ENCODE results near the gene CDCA5.

CDCA5 gene

DNA sequence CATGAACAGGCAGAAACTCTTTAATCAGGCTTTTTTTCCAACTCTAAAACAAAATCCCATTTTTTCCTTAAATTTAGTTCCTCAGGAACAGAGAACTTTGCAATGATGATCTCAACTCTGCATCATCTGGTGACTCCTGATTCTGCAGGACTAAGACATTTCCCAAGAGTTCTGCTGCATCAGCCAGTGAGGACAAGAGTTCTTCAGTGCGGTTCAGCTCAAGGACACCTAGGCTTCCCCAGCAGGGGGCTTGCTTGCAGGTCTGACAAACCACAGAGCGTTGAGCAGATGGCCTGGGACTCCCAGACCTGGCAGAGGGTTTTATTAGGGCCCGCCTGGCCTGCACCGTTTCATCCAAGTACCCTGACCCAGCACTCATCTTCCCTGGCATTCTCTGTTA lies 6.4 kb downstream of the CDCA5 start:
- in situ Hi-C loops (cut with HindIII; ENCODE audit: low sequenced_read_pairs) = no loop called here

DNA sequence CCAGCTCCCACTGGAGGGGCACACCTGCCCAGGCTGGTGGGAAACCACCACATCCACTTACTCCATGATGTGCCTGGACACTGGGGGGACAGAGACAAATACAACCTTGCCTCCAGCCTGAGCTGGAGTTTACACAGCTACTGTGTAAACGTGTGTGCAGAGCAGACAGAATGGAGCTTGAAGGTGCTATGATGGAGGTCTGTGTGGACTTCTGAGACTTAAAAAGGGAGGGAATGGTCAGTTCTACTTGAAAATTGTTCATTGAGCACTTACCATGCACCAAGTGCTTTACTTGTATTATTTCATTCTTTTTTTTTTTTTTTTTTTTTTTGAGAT lies 11.2 kb downstream of the CDCA5 start:
- in situ Hi-C loops (cut with HindIII; ENCODE audit: low sequenced_read_pairs) = no loop called here

GRCh38 chr11:65071907-65072630 lies 11.8 kb downstream of the CDCA5 start:
- in situ Hi-C loops (cut with HindIII; ENCODE audit: low sequenced_read_pairs) = no loop called here

DNA sequence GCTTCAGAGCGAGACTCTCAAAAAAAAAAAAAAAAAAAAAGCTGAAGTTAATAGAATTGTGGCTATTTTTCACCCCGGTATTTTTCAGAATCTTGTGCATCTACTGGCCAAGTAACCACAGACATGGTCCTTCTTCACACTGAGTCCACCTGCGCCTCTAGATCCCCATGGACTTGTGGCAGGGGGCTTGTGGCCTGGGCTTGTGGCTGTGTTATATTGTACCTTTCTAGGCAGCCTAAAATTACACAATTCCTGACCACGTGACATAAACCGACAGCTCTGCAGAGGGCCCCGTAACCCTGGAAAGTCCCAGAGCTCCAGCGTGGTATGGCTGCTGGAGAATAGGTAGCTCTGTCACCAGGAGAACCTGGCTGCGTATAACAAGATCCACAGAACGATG lies 14.6 kb downstream of the CDCA5 start:
- in situ Hi-C loops (cut with HindIII; ENCODE audit: low sequenced_read_pairs) = no loop called here

GRCh38 chr11:65067446-65067845 lies 16.4 kb downstream of the CDCA5 start:
- in situ Hi-C loops (cut with HindIII; ENCODE audit: low sequenced_read_pairs) = no loop called here

GRCh38 chr11:65066805-65067291 lies 17.0 kb downstream of the CDCA5 start:
- in situ Hi-C loops (cut with HindIII; ENCODE audit: low sequenced_read_pairs) = no loop called here

GRCh38 chr11:65066315-65066714 lies 17.5 kb downstream of the CDCA5 start:
- in situ Hi-C loops (cut with HindIII; ENCODE audit: low sequenced_read_pairs) = no loop called here

GRCh38 chr11:65065851-65066250 lies 18.0 kb downstream of the CDCA5 start:
- in situ Hi-C loops (cut with HindIII; ENCODE audit: low sequenced_read_pairs) = no loop called here

DNA sequence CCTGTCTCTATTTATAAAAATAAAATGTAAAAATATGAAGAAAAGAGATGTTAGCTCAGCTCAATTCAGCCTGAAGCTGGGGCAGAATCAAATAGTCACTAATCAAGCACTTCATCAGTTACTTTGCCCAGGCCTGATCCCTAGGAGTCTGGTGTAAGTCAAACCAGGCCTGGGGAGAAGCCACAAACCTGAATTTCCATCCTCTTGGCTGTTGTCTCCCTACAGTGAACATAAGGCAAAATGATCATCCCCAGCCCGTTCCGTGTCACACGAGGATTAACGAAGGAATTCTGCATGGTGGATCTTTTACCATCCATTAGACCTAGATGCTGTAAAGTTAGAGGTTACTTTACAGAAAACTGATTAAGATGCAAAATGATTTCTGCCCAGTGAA lies 19.0 kb downstream of the CDCA5 start:
- in situ Hi-C loops (cut with HindIII; ENCODE audit: low sequenced_read_pairs) = no loop called here

DNA sequence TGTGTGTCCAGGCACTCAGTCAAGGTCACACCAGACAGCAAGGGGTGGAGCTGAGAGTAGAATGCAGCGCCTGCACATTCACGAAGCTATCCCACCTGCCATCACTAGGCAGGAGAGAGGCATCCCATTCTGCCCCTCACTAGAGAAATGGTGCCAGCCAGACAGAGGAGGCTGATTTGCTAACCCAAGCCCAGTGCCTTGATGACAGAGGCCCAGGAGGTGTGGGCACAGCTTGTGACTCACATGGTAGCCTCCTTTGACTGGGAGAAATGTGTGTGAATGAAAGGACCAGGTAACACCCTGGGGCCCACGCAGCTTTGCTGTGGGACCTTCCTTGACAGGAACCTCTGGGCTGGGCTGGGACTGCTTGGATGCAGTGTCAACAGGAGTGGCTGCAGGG lies 20.3 kb downstream of the CDCA5 start:
- in situ Hi-C loops (cut with HindIII; ENCODE audit: low sequenced_read_pairs) = no loop called here

GRCh38 chr11:65060913-65061408 lies 22.9 kb downstream of the CDCA5 start:
- in situ Hi-C loops (cut with HindIII; ENCODE audit: low sequenced_read_pairs) = no loop called here

DNA sequence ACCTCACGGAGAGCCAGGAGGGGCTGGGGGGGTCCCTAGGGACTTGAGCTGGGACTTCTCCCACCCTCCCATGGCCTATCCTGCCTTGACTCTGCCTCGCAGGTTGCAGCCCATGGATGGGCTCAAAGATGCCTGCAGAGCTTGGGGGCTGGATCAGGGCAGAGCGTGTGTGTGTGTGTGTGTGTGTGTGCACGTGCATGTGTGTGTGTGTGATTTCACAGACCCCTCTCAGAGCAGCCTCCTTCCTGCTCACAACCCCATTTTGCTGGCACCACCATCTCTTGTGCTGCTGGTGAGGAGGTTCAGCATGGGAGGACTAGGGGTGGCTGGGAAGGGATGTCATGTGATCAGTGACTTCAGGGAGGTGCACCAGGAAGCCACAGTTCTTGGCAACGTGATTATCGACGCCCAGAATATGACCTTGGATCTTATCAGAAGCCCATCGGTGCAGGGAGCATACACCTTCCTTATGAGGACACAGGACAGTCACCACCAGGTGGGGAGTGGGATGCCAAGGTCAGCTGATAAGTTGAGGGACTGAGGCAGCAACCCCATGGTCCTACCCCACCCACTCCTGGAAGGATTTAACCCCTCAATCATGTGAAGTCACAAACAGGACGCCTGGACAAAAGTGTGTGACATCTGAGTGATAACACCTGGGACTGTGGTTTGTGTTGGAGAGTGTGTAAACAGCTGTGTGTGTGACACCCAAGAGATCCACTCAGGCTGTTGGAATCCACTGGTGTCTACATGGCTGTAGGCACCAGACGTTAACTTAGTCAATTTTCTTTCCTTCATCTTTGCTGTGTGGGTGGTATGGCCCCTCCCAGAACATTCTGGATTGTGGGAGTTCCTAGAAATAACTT lies 23.6 kb downstream of the CDCA5 start:
- in situ Hi-C loops (cut with HindIII; ENCODE audit: low sequenced_read_pairs) = no loop called here

DNA sequence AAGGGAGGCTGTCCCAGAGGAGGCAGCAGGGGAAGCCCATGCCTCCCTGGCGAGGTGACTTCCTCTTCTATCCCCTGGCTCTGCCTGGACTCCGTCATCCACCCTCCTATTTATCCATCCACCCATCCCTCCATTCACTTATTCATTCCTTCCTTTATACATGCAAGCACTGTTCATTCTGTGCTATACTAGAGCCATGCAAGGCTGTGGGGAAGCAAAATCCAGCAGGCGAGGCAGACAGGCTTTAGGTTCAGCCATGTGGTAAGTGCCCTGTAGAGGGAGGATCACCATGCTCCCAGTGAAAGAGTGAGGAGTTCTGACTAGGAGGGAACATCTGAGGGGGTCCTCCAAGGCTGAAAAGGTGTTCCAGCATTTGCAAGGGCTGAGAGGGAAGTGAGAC lies 24.3 kb downstream of the CDCA5 start:
- in situ Hi-C loops (cut with HindIII; ENCODE audit: low sequenced_read_pairs) = no loop called here

DNA sequence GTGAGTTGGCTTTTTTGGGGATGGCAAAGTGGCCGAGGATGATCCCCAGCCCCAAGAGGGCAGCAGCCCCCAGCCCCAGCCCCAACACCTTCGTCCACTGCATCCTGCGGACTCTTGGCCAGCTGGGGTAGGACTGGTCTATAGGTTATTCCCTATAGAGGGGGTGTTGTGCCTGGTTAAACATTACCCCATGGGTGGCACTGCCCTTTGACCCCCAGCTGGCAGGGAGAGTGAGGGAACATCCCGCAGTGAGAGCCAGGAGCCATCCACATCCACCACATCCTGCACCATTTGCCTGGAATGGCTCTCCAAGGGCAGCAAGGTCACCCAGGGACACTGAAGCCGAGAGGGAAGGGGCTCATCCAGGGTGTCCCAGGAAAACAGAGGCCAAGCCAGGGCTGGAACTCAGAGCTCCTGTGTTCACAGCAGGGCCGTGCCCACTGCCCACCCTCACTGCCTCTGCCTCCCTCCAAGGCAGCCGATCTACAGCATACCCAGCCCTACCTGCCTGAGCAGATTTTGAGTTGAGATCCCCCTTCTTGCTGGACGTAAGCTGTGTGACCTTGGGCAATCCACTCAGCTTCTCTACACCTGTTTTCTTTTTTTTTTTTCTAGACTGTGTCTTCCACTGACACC lies 25.3 kb downstream of the CDCA5 start, which contains the start of gene NAALADL1:
Gene NAALADL1 (minus strand): TSS at position 135 of the 636 bp plus-strand sequence. CDS start 32 bp downstream, at position 103.
- in situ Hi-C loops (cut with HindIII; ENCODE audit: low sequenced_read_pairs) = no loop called here

DNA sequence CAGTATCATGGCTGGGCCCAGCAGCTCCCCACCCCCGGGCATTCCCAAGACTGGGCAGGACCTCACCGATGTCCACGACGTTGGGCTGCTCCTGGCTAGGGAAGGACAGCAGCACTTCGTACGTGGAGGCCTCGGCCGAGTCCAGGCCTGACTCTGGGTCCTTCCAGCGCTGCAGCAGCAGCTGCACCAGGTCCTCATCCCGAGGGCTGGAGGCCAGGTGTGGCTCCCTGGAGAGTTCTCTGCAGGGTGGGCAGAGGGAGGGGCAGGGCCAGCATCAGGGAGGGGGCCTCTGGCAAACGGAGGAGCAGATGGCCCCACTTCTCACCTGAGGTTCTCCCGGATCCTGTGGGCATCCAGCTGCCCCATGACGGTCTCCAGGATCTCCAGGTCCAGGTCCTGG lies 25.8 kb downstream of the CDCA5 start:
- in situ Hi-C loops (cut with HindIII; ENCODE audit: low sequenced_read_pairs) = no loop called here

DNA sequence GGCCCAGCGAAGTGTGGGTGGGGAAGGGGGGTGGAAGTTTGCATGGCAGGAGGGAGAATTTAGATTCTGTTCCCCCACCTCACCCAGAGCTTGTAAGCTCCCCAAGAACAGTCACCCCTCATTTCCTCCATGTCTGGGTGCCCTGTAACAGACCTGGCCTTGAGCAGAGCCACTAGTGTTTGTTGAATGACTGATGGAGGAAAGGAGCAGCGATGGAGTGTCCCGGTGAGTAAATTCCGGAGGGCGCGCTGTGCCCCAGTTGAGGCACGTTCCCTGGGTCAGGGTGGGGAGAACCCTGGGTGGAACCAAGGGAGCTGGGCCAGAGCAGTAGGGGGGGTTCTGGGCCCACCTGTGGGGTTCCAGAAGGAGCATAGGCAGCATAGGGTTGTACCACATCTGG lies 26.3 kb downstream of the CDCA5 start:
- in situ Hi-C loops (cut with HindIII; ENCODE audit: low sequenced_read_pairs) = no loop called here

GRCh38 chr11:65056999-65057398 lies 26.8 kb downstream of the CDCA5 start:
- in situ Hi-C loops (cut with HindIII; ENCODE audit: low sequenced_read_pairs) = no loop called here

- in situ Hi-C loops (cut with HindIII; ENCODE audit: low sequenced_read_pairs) = no loop called here
Measured at GRCh38 chr11:65055538-65055937, 28.3 kb downstream of the CDCA5 start.

GRCh38 chr11:65053827-65054508 lies 29.9 kb downstream of the CDCA5 start:
- in situ Hi-C loops (cut with HindIII; ENCODE audit: low sequenced_read_pairs) = no loop called here

DNA sequence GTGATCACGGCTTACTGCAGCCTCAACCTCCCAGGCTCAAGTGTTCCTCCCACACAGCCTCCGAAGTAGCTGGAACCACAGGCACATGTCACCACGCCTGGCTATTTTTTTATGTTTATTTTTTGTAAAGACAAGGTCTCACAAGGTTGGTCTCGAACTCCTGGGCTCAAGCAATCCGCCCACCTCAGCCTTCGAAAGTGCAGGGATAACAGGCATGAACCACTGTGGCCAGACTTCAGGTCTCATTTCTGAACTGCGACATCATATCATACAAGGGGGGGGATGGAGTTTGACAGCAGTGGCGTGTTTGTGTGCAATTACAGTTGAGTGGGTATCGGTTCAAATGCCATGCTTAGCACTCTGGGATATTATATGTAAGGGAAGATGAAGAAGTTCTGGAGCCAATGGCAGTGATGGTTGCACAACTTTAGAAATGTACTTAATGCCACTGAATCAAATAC lies 32.4 kb downstream of the CDCA5 start:
- in situ Hi-C loops (cut with HindIII; ENCODE audit: low sequenced_read_pairs) = no loop called here

All from endothelial cell of hepatic sinusoid (primary cell).